ENCODE results near the gene DGKA.
"Not testable (repeated sequence)": the region's sequence is repeated elsewhere in the genome, so short reads cannot be mapped to it uniquely, and the experiment has no call there.

DGKA gene

DNA sequence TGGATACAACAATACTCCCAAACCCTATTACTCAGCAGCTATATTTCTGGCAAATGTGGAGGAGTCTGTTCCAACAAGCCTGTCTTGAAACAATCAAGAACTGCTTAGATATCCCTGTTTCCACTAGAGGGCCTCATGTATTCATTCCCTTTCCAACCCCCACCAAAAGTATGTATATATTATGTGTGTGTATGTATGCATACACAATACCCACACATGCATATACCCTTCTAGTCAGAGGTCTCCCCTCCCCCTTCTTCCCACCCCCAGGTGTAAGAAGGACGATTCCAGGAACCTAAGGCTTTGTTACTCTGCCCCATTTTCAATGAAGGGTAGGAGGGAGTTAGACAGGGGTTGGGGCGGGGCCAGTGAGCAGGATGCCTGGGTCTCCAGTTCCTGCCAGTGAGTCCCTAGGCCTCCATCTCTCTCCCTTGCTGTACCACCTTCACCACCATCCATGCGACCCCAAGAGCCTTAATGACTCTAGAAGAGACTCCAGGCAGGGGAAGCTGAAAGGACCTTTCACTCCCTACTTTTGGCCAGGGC lies at the start of gene DGKA:
DGKA (plus strand) TSS at position 392 of the 546 bp plus-strand sequence. CDS start 5,342 bp downstream, outside the sequence.
- DNase-seq (ENCODE audit: low read depth in 2 of 3, low spot score in 2 of 3) = peak in 1 of 3 experiments; percentile 59

GRCh38 chr12:55885113-55885512 lies 45.8 kb upstream of the DGKA start:
- DNase-seq (ENCODE audit: low read depth in 2 of 3, low spot score in 2 of 3) = no peak

GRCh38 chr12:55891310-55891709 lies 39.7 kb upstream of the DGKA start:
- DNase-seq (ENCODE audit: low read depth in 2 of 3, low spot score in 2 of 3) = no peak

- DNase-seq (ENCODE audit: low read depth in 2 of 3, low spot score in 2 of 3) = no peak
Measured at GRCh38 chr12:55893723-55894122, 37.2 kb upstream of the DGKA start.

GRCh38 chr12:55899082-55899481 lies 31.9 kb upstream of the DGKA start:
- DNase-seq (ENCODE audit: low read depth in 2 of 3, low spot score in 2 of 3) = no peak

GRCh38 chr12:55901881-55902490 lies 29.0 kb upstream of the DGKA start:
- no peak for DNase-seq (ENCODE audit: low read depth in 2 of 3, low spot score in 2 of 3)

GRCh38 chr12:55906056-55906455 lies 24.9 kb upstream of the DGKA start:
- DNase-seq (ENCODE audit: low read depth in 2 of 3, low spot score in 2 of 3) = no peak

DNA sequence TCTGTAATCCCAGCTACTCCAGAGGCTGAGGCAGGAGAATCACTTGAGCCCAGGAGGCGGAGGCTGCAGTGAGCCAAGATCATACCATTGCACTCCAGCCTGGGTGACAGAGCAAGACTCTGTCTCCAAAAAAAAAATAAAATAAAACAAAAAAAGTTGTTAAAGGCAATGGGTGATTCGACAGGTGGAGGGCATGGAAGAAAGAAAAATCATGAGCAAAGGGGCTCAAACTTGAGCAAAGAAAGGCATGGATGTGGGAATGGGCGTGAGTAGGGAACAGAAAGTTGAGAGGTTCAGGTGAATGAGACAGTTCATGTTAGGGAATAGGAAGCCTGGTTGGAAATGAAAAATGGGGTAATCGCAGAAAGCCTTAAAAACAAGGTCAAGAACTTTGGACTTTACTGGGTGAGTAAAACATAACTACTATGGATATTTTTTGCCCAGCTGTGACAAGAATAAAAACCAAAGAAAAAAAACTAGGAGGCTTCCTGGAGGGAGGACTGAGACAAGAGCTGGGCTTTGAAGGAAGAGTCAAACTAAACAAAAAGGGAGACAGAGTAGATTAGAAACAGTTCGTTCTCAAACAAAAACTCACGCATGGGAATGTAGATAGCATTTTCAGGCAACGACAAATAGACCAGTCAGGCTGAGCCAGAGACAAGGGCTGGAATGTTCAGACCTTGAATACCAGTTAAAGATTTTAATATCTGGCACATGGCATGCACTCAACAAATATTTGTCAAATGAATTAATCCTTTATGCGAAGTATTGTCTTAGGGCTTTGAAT lies 22.0 kb upstream of the DGKA start:
- no peak for DNase-seq (ENCODE audit: low read depth in 2 of 3, low spot score in 2 of 3)

- DNase-seq (ENCODE audit: low read depth in 2 of 3, low spot score in 2 of 3) = no peak
Measured at GRCh38 chr12:55909513-55909884, 21.5 kb upstream of the DGKA start.

DNA sequence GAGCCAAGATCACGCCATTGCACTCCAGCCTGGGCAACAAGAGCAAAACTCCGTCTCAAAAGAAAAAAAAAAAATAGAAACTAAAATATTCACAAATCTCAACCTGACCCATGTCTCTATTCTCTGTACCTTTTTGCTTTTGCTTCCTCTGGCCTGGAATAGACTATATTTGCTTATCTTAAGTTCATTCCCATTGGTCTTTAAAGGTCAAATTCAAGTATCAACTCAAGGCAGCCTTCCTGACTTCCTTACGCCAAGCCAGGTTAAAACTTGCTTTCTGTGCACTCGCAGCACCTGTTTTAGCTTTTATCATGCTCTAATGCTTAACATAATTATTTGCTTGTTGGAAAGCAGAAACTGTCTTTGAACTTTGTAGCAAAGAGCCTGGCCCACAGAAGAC lies 18.1 kb upstream of the DGKA start:
- no peak for DNase-seq (ENCODE audit: low read depth in 2 of 3, low spot score in 2 of 3)

DNA sequence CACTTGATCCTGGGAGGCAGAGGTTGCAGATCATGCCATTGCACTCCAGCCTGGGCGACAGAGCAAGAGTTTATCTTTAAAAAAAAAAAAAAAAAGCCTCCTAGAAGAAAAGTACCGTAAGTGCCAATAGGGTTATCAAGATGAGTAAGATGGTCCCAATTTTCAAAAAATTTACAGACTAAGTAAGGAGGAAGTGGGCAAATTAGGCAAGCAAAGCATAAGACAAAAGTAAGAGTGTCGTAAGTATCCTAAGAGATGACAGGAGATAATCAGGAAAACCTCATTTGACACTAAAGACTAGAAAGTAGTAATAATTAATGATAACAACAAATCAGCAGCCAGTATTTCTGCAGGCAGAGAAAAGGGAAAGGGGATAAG lies 15.5 kb upstream of the DGKA start:
- DNase-seq (ENCODE audit: low read depth in 2 of 3, low spot score in 2 of 3) = no peak

DNA sequence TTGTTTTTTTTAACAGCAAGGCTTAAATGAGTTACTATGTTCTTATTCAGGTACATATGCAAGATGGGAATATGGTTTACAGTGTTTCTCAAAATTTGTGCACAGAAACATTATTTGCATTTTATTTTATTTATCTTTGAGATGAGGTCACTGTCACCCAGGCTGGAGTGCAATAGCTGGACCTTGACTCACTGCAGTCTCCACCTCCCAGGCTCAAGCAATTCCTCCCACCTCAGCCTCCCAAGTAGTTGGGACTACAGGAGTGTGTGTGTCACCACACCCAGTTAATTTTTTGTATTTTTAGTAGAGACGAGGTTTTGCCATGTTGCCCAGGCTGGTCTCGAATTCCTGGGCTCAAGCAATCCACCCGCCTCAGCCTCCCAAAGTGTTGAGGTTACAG lies 11.9 kb upstream of the DGKA start:
- DNase-seq (ENCODE audit: low read depth in 2 of 3, low spot score in 2 of 3) = not testable (repeated sequence)

- no peak for DNase-seq (ENCODE audit: low read depth in 2 of 3, low spot score in 2 of 3)
Measured at GRCh38 chr12:55922126-55922525, 8.8 kb upstream of the DGKA start.

DNA sequence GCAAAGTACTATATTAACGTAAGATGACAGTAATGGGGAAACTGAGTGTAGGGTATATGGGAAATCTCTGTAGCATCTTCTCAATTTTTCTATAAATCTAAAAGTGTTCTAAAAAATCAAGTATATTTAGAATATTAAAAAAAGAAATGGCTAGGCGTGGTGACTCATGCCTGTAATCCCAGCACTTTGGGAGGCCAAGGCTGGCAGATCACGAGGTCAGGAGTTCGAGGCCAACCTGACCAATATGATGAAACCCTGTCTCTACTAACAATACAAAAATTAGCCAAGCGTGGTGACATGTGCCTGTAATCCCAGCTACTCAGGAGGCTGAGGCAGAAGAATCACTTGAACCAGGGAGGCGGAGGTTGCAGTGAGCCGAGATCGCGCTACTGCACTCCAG lies 7.3 kb upstream of the DGKA start:
- DNase-seq (ENCODE audit: low read depth in 2 of 3, low spot score in 2 of 3) = not testable (repeated sequence)

- DNase-seq (ENCODE audit: low read depth in 2 of 3, low spot score in 2 of 3) = no peak
Measured at GRCh38 chr12:55925371-55925770, 5.6 kb upstream of the DGKA start.

DNA sequence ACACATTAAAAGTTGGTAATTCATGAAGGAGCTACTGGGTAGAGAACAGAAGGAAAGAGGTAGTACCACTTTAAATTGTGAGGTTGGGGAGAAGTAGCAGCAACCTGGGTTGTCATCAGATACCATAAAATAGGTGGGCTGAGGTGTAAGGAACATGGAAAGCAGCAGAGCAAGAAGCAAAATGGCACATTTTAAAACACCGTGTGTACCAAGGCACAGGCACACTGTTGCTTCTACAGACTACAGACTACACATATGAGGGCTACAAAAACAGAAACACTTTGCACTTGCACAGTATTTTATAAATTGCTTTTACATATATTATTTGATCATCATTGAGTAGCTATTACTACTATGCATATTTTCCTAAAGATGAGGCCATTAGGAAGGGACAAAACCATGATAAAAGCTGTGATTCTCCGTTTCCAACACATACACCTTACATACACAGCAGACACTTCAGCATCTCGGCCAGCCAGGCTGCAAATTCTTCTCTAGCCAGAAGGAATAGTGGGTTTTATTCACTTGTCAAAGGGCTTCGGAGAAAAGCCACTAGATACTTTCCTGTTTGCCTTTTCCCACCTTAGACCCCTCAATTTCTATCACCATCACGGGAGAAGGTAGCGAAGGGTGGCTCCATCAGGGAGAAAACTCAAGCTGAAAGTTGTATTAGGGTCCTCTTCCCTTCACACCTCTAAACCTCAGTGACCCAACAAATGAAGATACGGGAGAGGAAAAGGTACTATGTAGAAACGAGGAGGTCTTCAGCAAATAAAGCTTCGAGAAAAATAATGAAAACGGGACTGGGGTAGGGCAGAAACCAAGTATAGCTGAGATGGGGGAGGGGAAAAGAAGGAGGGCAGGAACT lies 4.9 kb upstream of the DGKA start:
- no peak for DNase-seq (ENCODE audit: low read depth in 2 of 3, low spot score in 2 of 3)

DNA sequence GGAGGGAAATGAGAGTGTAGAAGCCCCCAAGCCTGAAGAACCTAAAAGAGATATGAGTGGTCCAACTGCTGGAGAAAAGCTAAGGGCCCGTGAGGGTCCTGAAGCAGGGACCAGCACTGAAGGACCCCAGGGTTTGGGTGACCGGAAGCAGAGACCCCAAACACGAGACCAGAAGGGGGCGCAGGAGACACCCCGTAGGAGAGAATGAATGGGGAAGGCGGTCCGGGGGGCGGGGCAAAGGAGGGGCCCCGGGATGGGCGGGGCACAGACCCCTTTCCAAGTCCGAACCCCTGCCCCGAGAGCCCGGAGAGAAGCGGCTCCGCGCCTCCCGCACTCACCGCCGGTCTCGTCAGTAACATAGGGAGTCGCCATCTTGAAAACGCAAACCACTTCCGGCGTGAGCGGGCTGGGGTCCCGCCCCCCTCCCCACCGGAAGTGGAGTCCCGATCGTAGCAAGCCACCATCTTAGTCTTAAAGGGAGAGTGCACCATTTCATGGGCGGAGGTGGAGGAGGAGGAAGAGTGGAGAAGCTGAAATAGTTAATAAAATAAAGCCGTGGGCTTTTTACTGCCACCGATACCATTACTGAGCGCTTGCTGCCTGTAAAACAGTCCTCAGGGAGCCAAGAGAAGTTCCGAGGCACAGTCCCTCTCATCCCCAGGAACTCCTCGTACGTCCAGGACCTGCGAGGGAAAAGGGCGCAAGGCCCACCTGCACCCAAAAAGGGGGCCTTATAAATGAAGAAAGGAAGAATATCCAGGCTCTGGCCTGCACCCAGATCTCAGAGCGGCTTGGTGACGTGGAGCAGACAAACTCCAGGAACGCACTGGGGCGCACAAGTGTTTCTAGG lies 4.0 kb upstream of the DGKA start:
- peak; percentile 81 to 94 (median 87) for DNase-seq (ENCODE audit: low read depth in 2 of 3, low spot score in 2 of 3)

GRCh38 chr12:55927588-55928502 lies 3.1 kb upstream of the DGKA start, which contains the start of gene PYM1:
Gene PYM1 (minus strand): TSS chr12:55927894. CDS start chr12:55927761, 133 bp downstream.
- no peak for DNase-seq (ENCODE audit: low read depth in 2 of 3, low spot score in 2 of 3)

DNA sequence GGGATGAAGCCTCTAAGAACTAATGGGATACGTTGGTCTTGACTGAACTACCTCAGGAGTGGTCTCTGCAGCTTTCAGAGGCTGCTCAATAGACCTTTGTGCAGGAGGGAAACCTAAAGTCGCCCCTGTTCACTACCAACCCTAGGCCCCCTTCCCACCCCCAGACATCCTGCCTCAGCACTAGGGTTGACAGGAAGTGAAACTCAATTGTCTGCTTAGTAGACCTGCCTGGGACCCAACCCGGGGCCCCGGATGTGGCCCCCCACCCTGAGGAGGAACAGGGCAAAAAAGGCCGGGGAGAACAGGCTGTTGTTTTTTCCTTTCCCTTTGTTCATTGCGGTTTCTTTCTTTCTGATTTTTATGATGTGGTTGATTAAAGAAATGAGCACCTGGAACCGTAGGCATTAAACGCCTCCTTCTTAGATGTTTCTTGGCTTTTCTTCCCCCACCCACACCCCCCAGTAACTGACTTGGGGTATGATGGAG lies 1.6 kb upstream of the DGKA start:
- DNase-seq (ENCODE audit: low read depth in 2 of 3, low spot score in 2 of 3) = peak in 1 of 3 experiments; percentile 76

Data from activated CD8-positive, alpha-beta memory T cell treated with anti-CD3 and anti-CD28 coated beads for 48 hours (primary cell).